PC-3 (cell line): ENCODE measurements around the gene TMED6. TPM values are rescaled to one million over a fixed set of nuclear protein-coding genes. Genes with fewer than 3 reads are reported as not detected.
A peak's percentile ranks its signal among the peaks of the same experiment; 100 is the strongest.

Experiments used
- ATAC-seq: fragments of 200-7000 bp; cut with Tn5 transposase; 2 replicates; pipeline ENCODE4 v1.9.1; 2020; ENCODE audit warnings: mild to moderate bottlenecking, moderate library complexity
- BruUV-seq: library from RNA; stranded (reverse); fragments of 400-500 nt; replicated peaks from 2 replicates; lab custom pipeline; 2021; lab: Mats Ljungman, UMichigan
- CTCF ChIA-PET: fragments of 300-600 bp; sonication (Branson Sonifier 250); formaldehyde crosslinking; loops from one replicate; lab custom pipeline; 2022; ENCODE audit warnings: antibody characterized with exemption; lab: Charles Lee
- POLR2A ChIA-PET: fragments of 300-600 bp; sonication (Branson Sonifier 250); formaldehyde crosslinking; loops from one replicate; lab custom pipeline; 2022; ENCODE audit warnings: antibody characterized with exemption; ENCODE audit not compliant: unreplicated experiment; lab: Charles Lee
- DNase-seq: peaks from one replicate; pipeline ENCODE4 v3.0.0-alpha.2; 2015
- H2AFZ ChIP-seq: fragments of 300-600 bp; sonication (generic); 2 replicates; pipeline ENCODE4 v1.6.0; 2016; ENCODE audit warnings: antibody characterized with exemption, low read length
- H3F3A ChIP-seq: fragments of 300-600 bp; sonication (generic); one replicate; pipeline ENCODE4 v1.6.0; 2017; ENCODE audit warnings: antibody characterized with exemption, low read length, control low read depth, mild to moderate bottlenecking; ENCODE audit not compliant: unreplicated experiment
- H3K27ac ChIP-seq: fragments of 300-600 bp; sonication (generic); 2 replicates; pipeline ENCODE4 v1.5.1; 2016; ENCODE audit warnings: mild to moderate bottlenecking, low read length
- H3K27me3 ChIP-seq: fragments of 300-600 bp; sonication (generic); 2 replicates; pipeline ENCODE4 v1.6.1; 2016; ENCODE audit warnings: low read length, mixed read lengths
- H3K36me3 ChIP-seq: fragments of 300-600 bp; sonication (generic); 2 replicates; pipeline ENCODE4 v1.6.1; 2016; ENCODE audit warnings: low read depth, mixed run types, low read length, mixed read lengths
- H3K4me1 ChIP-seq: fragments of 300-600 bp; sonication (generic); 2 replicates; pipeline ENCODE4 v1.5.1; 2016; ENCODE audit warnings: low read length; ENCODE audit not compliant: insufficient read depth
- H3K4me2 ChIP-seq: fragments of 300-600 bp; sonication (generic); 2 replicates; pipeline ENCODE4 v1.6.0; 2016; ENCODE audit warnings: low read length
- H3K4me3 ChIP-seq: fragments of 300-600 bp; sonication (generic); 2 replicates; pipeline ENCODE4 v1.5.1; 2016; ENCODE audit warnings: mild to moderate bottlenecking, low read length, mixed read lengths
- H3K79me2 ChIP-seq: fragments of 300-600 bp; sonication (generic); 2 replicates; pipeline ENCODE4 v1.6.1; 2017; ENCODE audit warnings: low read length, mixed read lengths
- H3K9ac ChIP-seq: fragments of 300-600 bp; sonication (generic); 2 replicates; pipeline ENCODE4 v1.6.0; 2016; ENCODE audit warnings: mild to moderate bottlenecking, low read length
- H3K9me2 ChIP-seq: fragments of 300-600 bp; sonication (generic); replicated peaks from 2 replicates; pipeline ENCODE4 v1.6.1; 2016; ENCODE audit warnings: mixed run types, low read length, mixed read lengths
- H3K9me3 ChIP-seq: fragments of 300-600 bp; sonication (generic); 2 replicates; pipeline ENCODE4 v1.6.1; 2016; ENCODE audit warnings: low read length, mixed read lengths
- H4K20me1 ChIP-seq: fragments of 300-600 bp; sonication (generic); 2 replicates; pipeline ENCODE4 v1.6.1; 2016; ENCODE audit warnings: low read length, mixed read lengths
- CTCF ChIP-seq: fragments of 300-600 bp; sonication (generic); conservative IDR thresholded peaks from 2 replicates; pipeline ENCODE4 v1.5.1; 2017; ENCODE audit warnings: antibody characterized with exemption, low read depth, mild to moderate bottlenecking, low read length
- EZH2 ChIP-seq: fragments of 300-600 bp; sonication (generic); IDR thresholded peaks from one replicate; pipeline ENCODE4 v1.6.1; 2017; ENCODE audit warnings: antibody characterized with exemption, mild to moderate bottlenecking, low read length; ENCODE audit not compliant: unreplicated experiment
- EZH2phosphoT487 ChIP-seq: fragments of 300-600 bp; sonication (generic); IDR thresholded peaks from 2 replicates; pipeline ENCODE4 v1.6.1; 2018; ENCODE audit warnings: mild to moderate bottlenecking, antibody characterized with exemption, low read length, borderline replicate concordance
- intact Hi-C: fragments of 100-400 bp; cut with micrococcal nuclease; formaldehyde crosslinking; loops from 2 replicates; pipeline ENCODE4 v1.9.0; 2023
- total RNA-seq: library from RNA; depleted of rRNA; stranded (reverse); fragments of >200 nt; gene quantifications from 2 replicates; pipeline ENCODE4 v1.2.3, GENCODE V29; 2014

TMED6 gene
- total RNA-seq, 1 experiment from 2014 or later = not detected

- H3K27me3 ChIP-seq = no peaks in the 10 kb centered on the region
- H3K9ac ChIP-seq = no peak overlapping the region
- H3K4me3 ChIP-seq = peak overlapping the region; percentile 48
- DNase-seq (no peak), ATAC-seq (no peak)
- no TSS peak for BruUV-seq
- peak overlapping the region; percentile 75 for H3K4me2 ChIP-seq
- intact Hi-C loops = no loop called here
- H3K9me2 ChIP-seq = no peaks in the 10 kb centered on the region
- TF ChIP-seq EZH2 (no peak), CTCF (no peak), EZH2phosphoT487 (no peak)
- POLR2A ChIA-PET = no interaction called here
- peaks cover 21% of the 10 kb centered on the region for H3K4me1 ChIP-seq
- H3F3A ChIP-seq = no peaks in the 10 kb centered on the region
- H3K36me3 ChIP-seq = peaks cover 15% of the 10 kb centered on the region
- H3K9me3 ChIP-seq = no peaks in the 10 kb centered on the region
- H3K79me2 ChIP-seq = peaks cover 68% of the 10 kb centered on the region
- H3K27ac ChIP-seq = no peak overlapping the region
- CTCF ChIA-PET = no interaction called here
- no peak overlapping the region for H2AFZ ChIP-seq
- peaks cover 10% of the 10 kb centered on the region for H4K20me1 ChIP-seq
Observed at GRCh38 chr16:69326172-69326873, 25.3 kb downstream of the TMED6 start.

GRCh38 chr16:69325784-69326171 is 25.8 kb downstream of the TMED6 start:
- POLR2A ChIA-PET = no interaction called here
- peaks cover 20% of the 10 kb centered on the region for H3K36me3 ChIP-seq
- H2AFZ ChIP-seq = no peak overlapping the region
- no peak overlapping the region for H3K9ac ChIP-seq
- H4K20me1 ChIP-seq = peaks cover 10% of the 10 kb centered on the region
- DNase-seq (no peak), ATAC-seq (no peak)
- H3K9me2 ChIP-seq = no peaks in the 10 kb centered on the region
- H3K27ac ChIP-seq = no peak overlapping the region
- intact Hi-C loops = no loop called here
- no peak for TF ChIP-seq EZH2
- no peak for TF ChIP-seq EZH2phosphoT487
- TF ChIP-seq CTCF = no peak
- H3K27me3 ChIP-seq = no peaks in the 10 kb centered on the region
- H3K9me3 ChIP-seq = no peaks in the 10 kb centered on the region
- H3K4me3 ChIP-seq = no peak overlapping the region; the same call in 1 of the 2 replicates
- H3K79me2 ChIP-seq = peaks cover 68% of the 10 kb centered on the region
- no peaks in the 10 kb centered on the region for H3F3A ChIP-seq
- no TSS peak for BruUV-seq
- peaks cover 21% of the 10 kb centered on the region for H3K4me1 ChIP-seq
- peak overlapping the region; percentile 75 for H3K4me2 ChIP-seq
- CTCF ChIA-PET = no interaction called here

- H2AFZ ChIP-seq = no peak overlapping the region
- no peak overlapping the region for H3K4me2 ChIP-seq
- CTCF ChIA-PET = no interaction called here
- POLR2A ChIA-PET = no interaction called here
- intact Hi-C loops = no loop called here
- BruUV-seq = TSS peak; percentile 39
- peaks cover 20% of the 10 kb centered on the region for H3K36me3 ChIP-seq
- H3K79me2 ChIP-seq = peaks cover 64% of the 10 kb centered on the region
- H3K9me2 ChIP-seq = no peaks in the 10 kb centered on the region
- no peaks in the 10 kb centered on the region for H3K9me3 ChIP-seq
- ATAC-seq (no peak), DNase-seq (no peak)
- peaks cover 21% of the 10 kb centered on the region for H3K4me1 ChIP-seq
- peaks cover 10% of the 10 kb centered on the region for H4K20me1 ChIP-seq
- H3K9ac ChIP-seq = no peak overlapping the region
- no peaks in the 10 kb centered on the region for H3F3A ChIP-seq
- TF ChIP-seq EZH2phosphoT487 = no peak
- no peak for TF ChIP-seq CTCF
- no peak for TF ChIP-seq EZH2
- H3K4me3 ChIP-seq = no peak overlapping the region
- no peak overlapping the region for H3K27ac ChIP-seq
- no peaks in the 10 kb centered on the region for H3K27me3 ChIP-seq
Observed at GRCh38 chr16:69324585-69325253, 26.9 kb downstream of the TMED6 start.
